Effector memory CD4-positive, alpha-beta T cell (primary cell): ENCODE data around the gene TSPAN5.

ENCODE experiments used
- DNase-seq, 3 donors: peaks; one replicate each; pipeline ENCODE4 v3.0.0-alpha.2; 2020
- H3K27ac ChIP-seq: 2 replicates; pipeline ENCODE4 v1.7.0; 2013; ENCODE audit warnings: mild to moderate bottlenecking, low read length, moderate library complexity; ENCODE audit not compliant: insufficient read depth, poor library complexity, severe bottlenecking
- H3K27me3 ChIP-seq: replicated peaks from 2 replicates; pipeline ENCODE4 v1.7.0; 2013; ENCODE audit warnings: mild to moderate bottlenecking, low read length; ENCODE audit not compliant: insufficient read depth, control insufficient read depth, poor library complexity, severe bottlenecking
- H3K36me3 ChIP-seq: 2 replicates; pipeline ENCODE4 v1.7.0; 2013; ENCODE audit warnings: mild to moderate bottlenecking, low read length, moderate library complexity; ENCODE audit not compliant: control insufficient read depth, insufficient read depth
- H3K4me1 ChIP-seq: 2 replicates; pipeline ENCODE4 v1.7.0; 2013; ENCODE audit warnings: low read length, mild to moderate bottlenecking; ENCODE audit not compliant: control insufficient read depth, insufficient read depth, poor library complexity, severe bottlenecking
- H3K4me3 ChIP-seq: 2 replicates; pipeline ENCODE4 v1.7.0; 2013; ENCODE audit warnings: low read length, low read depth, mild to moderate bottlenecking; ENCODE audit not compliant: insufficient read depth, poor library complexity, severe bottlenecking
- H3K9me3 ChIP-seq: 2 replicates; pipeline ENCODE4 v1.7.0; 2013; ENCODE audit warnings: mild to moderate bottlenecking, low read length, moderate library complexity; ENCODE audit not compliant: control insufficient read depth

The TSPAN5 gene

GRCh38 chr4:98506462-98507132 is 151.8 kb downstream of the TSPAN5 start:
- no peak for DNase-seq

GRCh38 chr4:98505992-98506391 is 152.4 kb downstream of the TSPAN5 start:
- H3K9me3 ChIP-seq = no peaks in the 10 kb centered on the region
- no peaks in the 10 kb centered on the region for H3K27me3 ChIP-seq
- H3K36me3 ChIP-seq = no peaks in the 10 kb centered on the region
- H3K4me3 ChIP-seq = no peak overlapping the region
- H3K27ac ChIP-seq = no peak overlapping the region
- no peaks in the 10 kb centered on the region for H3K4me1 ChIP-seq
- no peak for DNase-seq

More at GRCh38 chr4:98506462-98507132, 151.8 kb downstream of the TSPAN5 start:
- no peak overlapping the region for H3K27ac ChIP-seq
- H3K4me3 ChIP-seq = no peak overlapping the region
- H3K36me3 ChIP-seq = no peaks in the 10 kb centered on the region
- H3K27me3 ChIP-seq = no peaks in the 10 kb centered on the region
- H3K4me1 ChIP-seq = no peaks in the 10 kb centered on the region
- H3K9me3 ChIP-seq = no peaks in the 10 kb centered on the region

GRCh38 chr4:98504091-98504490 is 154.3 kb downstream of the TSPAN5 start:
- no peak overlapping the region for H3K4me3 ChIP-seq
- no peak for DNase-seq

GRCh38 chr4:98503676-98504075 is 154.7 kb downstream of the TSPAN5 start:
- H3K4me3 ChIP-seq = no peak overlapping the region
- H3K27me3 ChIP-seq = no peaks in the 10 kb centered on the region
- H3K9me3 ChIP-seq = no peaks in the 10 kb centered on the region
- no peak for DNase-seq
- H3K4me1 ChIP-seq = no peaks in the 10 kb centered on the region
- H3K27ac ChIP-seq = no peak overlapping the region
- no peaks in the 10 kb centered on the region for H3K36me3 ChIP-seq

More at GRCh38 chr4:98504091-98504490, 154.3 kb downstream of the TSPAN5 start:
- Histone ChIP-seq H3K9me3 (no peaks in the 10 kb centered on the region), H3K36me3 (no peaks in the 10 kb centered on the region), H3K27ac (no peak overlapping the region), H3K27me3 (no peaks in the 10 kb centered on the region), H3K4me1 (no peaks in the 10 kb centered on the region)

GRCh38 chr4:98502624-98503023 is 155.8 kb downstream of the TSPAN5 start:
- Histone ChIP-seq H3K9me3 (no peaks in the 10 kb centered on the region), H3K4me1 (no peaks in the 10 kb centered on the region), H3K36me3 (no peaks in the 10 kb centered on the region), H3K27ac (no peak overlapping the region), H3K27me3 (no peaks in the 10 kb centered on the region), H3K4me3 (no peak overlapping the region)
- no peak for DNase-seq

GRCh38 chr4:98502031-98502430 is 156.4 kb downstream of the TSPAN5 start:
- Histone ChIP-seq H3K27me3 (no peaks in the 10 kb centered on the region), H3K27ac (no peak overlapping the region), H3K4me3 (no peak overlapping the region), H3K36me3 (no peaks in the 10 kb centered on the region), H3K9me3 (no peaks in the 10 kb centered on the region), H3K4me1 (no peaks in the 10 kb centered on the region)
- no peak for DNase-seq

GRCh38 chr4:98501383-98501782 is 157.0 kb downstream of the TSPAN5 start:
- Histone ChIP-seq H3K36me3 (no peaks in the 10 kb centered on the region), H3K27ac (no peak overlapping the region), H3K27me3 (no peaks in the 10 kb centered on the region), H3K4me1 (no peaks in the 10 kb centered on the region), H3K4me3 (no peak overlapping the region), H3K9me3 (no peaks in the 10 kb centered on the region)
- DNase-seq = no peak

GRCh38 chr4:98498774-98499173 is 159.6 kb downstream of the TSPAN5 start:
- no peak for DNase-seq
- Histone ChIP-seq H3K9me3 (no peaks in the 10 kb centered on the region), H3K4me3 (no peak overlapping the region), H3K4me1 (no peaks in the 10 kb centered on the region), H3K27ac (no peak overlapping the region), H3K27me3 (no peaks in the 10 kb centered on the region), H3K36me3 (no peaks in the 10 kb centered on the region)

- Histone ChIP-seq H3K4me1 (no peaks in the 10 kb centered on the region), H3K27ac (no peak overlapping the region), H3K9me3 (no peaks in the 10 kb centered on the region), H3K27me3 (no peaks in the 10 kb centered on the region), H3K36me3 (no peaks in the 10 kb centered on the region), H3K4me3 (no peak overlapping the region)
- DNase-seq = no peak
These were observed 162.1 kb downstream of the TSPAN5 start for GRCh38 chr4:98496152-98496845.

GRCh38 chr4:98493296-98493695 is 165.1 kb downstream of the TSPAN5 start:
- no peaks in the 10 kb centered on the region for H3K27me3 ChIP-seq
- no peaks in the 10 kb centered on the region for H3K36me3 ChIP-seq
- no peak overlapping the region for H3K27ac ChIP-seq
- no peak overlapping the region for H3K4me3 ChIP-seq
- H3K4me1 ChIP-seq = no peaks in the 10 kb centered on the region
- no peaks in the 10 kb centered on the region for H3K9me3 ChIP-seq
- DNase-seq = no peak
